NCI-H1417 (cell line): ENCODE data around the gene CLDN15.
"Not testable (repeated sequence)": the region's sequence is repeated elsewhere in the genome, so short reads cannot be mapped to it uniquely, and the experiment has no call there.

ENCODE experiments used
- DNase-seq, 3 experiments: peaks; one replicate each; lab custom pipeline; 2025; lab: John Stamatoyannopoulos, UW

Gene CLDN15

DNA sequence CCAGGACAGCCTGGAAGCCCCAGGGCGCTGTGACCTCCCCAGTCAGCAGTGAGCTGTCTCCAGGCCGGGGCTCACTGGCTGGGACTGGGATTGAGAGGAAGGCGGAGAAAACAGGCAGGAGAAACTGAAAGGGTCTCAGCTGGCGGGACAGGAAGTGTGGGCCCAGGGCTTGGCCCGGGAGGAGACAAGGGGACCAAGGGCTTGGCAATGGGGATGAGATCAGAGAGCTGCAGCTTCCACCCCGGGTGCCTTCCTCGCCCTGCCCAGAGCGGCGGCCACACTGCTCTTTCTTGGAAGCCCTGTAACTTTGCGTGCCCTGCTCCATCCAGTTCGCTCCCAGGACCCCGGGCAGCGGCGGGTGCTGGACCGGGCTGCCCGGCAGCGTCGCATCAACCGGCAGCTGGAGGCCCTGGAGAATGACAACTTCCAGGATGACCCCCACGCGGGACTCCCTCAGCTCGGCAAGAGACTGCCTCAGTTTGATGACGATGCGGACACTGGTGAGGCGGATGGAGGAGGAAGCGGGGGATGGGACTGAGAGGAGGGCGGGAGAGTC lies 15.2 kb downstream of the CLDN15 start:
- DNase-seq: no peak

DNA sequence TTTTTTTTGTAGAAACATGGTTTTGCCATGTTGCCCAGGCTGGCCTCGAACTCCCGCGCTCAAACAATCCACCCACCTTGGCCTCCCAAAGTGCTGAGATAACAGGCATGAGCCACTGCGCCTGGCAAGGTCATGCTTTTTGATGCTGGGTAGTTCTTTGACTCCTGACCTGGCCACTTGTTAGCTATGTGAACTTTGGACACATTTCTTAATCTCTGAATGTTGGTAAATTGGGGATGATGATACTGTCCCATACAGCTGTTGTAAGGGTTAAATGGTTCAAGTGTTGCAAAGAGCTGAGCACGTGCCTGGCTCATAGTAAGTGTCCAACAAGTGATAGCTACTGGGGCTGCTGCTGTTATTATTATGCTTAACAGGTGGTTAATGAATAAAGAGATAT lies 17.3 kb downstream of the CLDN15 start:
- DNase-seq: no peak

DNA sequence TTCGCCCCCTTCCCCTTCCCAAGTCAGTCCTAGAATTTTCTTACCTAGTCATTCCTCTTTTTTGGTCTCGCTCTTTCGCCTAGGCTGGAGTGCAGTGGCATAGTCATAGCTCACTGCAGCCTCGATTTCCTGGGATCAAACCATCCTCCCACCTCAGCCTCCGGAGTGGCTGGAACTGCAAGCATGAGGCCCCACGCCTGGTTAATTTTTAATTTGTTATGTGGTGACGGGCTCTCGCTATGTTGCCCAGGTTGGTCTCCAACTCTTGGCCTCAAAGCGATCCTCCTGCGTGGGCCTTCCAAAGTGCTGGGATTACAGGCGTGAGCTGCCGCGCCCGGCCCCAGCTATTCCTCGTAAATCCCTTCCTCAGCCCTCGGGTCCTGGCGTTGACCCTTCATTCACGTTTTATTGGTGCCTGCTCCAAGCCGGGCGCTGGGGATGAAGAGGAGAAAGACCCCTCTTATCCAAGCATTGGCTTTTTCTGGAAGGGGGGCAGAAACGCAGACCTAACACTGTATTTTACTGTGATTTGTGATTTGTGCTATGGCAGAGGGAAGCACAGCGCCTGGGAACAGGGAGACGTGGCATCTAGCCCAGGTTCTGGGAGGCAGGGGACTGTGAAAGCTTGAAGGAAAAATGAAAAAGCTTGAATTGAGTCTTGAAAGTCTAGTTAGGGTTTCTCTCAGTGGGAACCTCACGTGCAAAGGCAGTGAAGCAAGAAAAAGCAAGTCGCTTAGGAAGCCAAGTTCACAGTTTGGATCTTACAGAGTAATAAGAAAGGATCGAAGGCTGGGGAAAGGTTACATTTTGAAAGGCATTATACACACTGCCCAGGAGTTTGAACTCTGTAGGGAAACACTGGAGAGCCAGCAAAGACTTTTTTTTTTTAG lies 19.1 kb downstream of the CLDN15 start:
- no peak for DNase-seq

DNA sequence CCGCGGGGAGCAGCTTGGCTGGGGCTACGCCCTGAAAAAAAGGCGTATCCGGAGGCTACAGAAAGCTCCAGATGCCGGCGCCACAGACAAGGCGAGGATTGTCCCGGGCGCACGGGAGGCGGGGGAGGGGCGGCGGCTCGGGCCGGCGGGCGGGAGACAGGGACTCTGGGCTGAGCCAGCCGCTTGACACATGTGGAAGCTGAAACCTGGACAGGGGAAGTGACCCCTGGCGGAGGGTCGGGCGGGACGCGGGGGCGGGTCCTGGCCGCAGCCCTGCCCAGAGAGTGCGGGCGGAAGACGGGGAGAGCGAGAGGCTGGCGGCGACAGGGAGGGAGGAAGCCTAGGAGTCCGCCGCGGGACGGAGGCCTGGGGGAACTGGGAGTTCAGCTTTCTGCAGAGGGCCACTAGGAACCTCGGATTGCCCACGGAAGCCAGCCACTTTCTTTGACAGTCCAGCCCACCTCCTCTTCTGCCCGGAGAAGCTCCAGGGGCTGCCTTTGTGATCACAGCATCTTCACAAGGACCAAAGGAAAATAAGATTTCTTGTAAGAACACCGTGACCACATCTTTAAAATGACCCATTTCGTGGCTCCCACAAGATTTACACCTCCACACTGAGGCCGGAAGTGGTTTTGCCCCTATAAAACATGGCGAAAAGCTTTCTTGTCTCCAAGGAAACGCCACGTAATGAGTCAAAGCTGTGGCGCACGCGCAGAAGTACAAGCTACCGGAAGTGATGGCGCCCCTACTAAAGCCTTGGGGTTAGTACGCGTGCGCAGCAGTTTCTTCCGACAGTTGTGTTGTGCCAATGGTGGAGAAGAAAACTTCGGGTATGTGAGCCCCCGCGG lies 20.0 kb downstream of the CLDN15 start, which contains the start of the genes PLOD3 and ZNHIT1:
Gene PLOD3, minus strand, starts transcription at position 194 of the 848 bp plus-strand sequence. CDS start 307 bp downstream, outside the sequence.
Gene ZNHIT1, plus strand, starts transcription at position 778 of the 848 bp plus-strand sequence. Its CDS starts 31 bp downstream, at position 809.
- DNase-seq: peak; percentile 98 to 100 (median 100)

DNA sequence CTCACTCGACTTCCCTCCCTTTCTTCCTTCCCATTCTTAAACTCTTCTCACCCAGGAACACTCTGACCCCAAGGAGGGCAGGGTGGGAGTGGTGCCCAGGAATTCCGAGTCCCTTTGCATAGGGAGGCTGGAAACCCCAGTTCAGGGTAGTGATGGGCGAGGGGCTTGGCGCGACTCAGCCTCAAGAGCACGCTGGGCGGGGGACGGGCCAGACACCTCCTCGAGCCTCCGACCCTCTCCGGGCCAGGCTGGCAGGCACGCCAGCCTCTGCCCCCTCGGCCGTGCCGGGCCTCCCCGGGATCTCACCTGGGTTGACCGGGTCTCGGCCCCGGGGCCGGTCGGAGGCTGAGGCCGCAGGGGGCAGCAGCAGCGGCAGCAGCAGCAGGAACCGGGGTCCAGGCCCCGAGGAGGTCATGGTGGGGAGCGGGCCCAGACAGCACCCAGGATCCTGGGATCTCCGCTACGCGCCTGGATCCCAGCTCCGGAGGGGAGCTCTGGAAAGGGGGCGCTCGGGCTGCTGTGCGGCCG lies 20.7 kb downstream of the CLDN15 start:
- peak in 2 of 3 experiments; percentile 51 to 75 for DNase-seq

DNA sequence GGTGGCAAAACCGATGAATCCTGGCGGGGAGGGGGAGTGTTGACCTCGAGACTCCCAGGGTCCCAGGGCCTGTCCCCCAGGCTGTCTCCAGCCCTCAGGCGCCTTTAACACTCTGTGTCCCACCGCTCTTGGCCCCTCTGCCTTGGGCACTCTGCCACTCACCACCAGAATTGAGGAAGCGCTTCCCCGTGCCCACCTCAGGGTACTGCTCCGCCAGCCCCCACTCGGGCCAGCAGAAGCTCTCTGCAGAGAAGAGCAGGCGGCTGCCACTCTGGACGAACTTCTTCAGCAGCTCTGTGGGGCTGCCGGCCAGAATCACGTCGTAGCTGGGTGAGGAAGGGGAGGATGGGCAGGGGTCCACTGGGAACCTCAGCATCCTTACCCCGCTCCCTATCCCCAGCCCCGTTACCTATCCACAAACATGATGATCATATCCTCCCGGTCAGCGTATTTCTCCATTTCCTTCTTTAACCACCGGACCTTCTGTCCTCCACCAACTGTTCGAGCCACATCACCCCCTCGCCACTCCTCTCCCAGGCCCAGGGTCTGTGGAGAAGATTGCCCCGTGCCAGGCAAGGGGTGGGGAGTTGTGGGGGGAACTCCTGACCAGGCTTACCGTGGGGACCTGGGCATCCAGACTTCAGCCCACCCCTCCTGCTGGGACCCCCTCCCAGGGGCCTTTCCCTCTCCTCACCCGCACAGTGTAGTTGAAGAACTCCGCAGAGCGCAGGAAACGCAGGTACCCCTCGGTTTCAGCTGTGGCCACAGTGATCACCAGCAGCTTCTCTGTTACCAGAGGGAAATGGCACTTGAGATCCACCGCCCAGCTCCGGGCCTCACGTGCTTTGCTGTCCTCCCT lies 21.4 kb downstream of the CLDN15 start:
- no peak for DNase-seq

DNA sequence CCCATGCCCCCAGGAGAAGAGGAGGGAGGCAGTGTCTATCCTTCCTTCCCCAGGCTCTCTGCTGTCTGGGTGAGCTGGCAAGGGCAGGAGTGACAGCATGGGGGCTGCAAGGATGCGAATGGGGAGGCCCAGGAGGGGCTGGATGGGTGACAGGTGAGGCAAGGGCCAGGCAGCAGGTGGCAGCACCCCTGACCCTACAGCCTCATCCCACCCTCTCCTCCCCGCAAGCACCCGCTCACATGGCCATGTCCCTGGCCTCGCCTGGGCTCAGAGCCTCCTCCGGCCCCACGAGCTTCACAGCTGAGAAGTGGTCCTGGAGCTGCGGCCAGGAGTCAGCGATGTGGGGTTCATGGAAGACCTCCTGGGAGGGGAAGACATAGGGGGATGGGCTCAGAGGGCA lies 25.6 kb downstream of the CLDN15 start:
- DNase-seq: no peak

DNA sequence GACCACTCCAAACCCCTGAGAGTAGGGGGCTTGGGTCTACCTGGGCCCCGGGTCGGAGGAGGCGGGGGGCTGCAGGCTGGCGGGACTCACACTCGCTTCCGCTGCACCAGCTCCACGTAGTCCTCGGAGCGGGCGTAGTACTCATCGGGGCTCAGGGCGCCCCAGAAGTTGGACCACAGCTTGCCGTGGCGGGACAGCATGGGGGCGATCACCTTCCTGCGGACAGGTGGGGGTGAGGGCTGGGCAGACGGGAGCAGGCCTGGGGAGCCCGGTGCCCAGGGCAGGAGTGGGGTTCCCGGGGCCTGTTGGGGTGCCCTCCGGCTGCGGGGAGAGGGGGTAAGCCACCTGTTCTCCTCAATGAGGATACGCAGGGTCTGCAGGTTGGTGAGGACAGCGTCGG lies 26.1 kb downstream of the CLDN15 start:
- no peak for DNase-seq

DNA sequence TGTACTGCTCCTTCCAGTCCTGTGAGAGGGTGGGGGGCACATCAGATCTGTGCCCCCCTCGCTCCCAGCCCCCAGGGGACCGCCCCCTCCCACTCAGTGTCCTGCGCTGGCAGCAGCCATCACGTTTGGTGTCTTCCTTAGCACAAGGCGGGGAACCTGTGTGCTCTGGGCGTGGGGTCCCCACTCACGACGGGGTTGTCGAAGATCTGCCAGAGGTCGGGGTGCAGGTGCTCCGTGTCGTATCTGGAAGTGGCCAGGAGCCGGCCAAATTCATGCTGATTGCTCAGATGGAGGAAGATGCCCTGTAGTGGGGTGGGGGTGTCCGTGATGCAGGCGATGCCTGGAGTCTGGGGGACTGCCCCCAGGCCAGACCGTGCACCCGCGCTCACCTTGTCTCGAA lies 27.5 kb downstream of the CLDN15 start:
- DNase-seq: no peak

DNA sequence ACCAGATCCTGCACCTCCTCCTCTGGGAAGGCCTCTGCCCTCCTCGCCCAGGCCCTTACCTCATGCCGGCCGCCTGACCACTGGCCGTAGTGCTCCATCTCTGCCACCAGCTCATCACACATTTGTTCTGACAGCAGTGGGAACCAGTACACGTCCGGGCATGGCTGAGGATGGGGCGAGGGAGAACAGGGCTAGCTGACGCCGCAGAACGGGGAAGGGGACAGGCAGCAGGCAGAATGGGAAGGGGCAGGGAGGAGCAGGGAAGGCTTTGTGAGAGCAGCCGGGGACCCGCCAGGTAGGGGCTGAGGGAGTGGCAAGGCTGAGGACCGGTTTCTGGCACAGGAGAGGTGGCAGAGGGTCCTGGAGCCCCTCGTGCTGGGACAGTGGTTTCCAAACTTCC lies 28.8 kb downstream of the CLDN15 start:
- DNase-seq: no peak

DNA sequence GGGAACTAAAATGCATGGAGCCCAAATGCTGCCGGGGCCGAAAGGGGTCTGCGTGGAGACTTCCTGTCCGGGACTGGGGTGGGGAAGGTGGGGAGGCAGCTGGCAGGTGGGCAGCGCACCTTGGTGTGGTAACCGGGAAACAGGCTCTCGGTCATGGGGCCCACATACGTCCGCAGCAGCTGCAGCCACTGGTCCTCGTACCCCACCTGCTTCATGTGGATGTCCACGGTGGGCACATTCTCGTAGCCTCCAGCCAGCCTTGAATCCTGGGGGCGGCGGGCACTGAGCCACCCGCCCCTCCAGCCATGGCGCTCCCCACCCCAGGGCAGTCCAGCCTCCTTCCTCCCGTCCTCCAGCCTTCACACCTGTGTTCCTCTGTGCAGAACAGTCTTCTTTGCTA lies 30.1 kb downstream of the CLDN15 start:
- DNase-seq: no peak

DNA sequence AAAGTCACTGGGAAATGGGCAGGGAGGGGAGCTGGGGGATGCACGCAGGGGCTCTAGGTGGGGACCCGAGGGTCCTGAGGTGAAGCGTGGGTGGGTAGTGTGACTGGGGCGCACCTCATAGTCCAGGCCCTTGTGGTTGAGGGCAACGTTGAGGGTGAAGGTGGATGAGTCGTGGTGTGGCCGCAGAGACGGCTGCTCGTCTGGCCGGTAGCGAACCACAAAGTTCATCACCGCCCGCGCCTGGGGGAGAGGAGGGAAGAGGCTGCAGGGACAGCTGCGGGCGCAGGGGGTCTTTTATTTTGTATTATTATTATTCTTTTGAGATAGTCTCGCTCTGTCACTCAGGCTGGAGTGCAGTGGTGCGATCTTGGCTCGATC lies 30.9 kb downstream of the CLDN15 start:
- no peak for DNase-seq

DNA sequence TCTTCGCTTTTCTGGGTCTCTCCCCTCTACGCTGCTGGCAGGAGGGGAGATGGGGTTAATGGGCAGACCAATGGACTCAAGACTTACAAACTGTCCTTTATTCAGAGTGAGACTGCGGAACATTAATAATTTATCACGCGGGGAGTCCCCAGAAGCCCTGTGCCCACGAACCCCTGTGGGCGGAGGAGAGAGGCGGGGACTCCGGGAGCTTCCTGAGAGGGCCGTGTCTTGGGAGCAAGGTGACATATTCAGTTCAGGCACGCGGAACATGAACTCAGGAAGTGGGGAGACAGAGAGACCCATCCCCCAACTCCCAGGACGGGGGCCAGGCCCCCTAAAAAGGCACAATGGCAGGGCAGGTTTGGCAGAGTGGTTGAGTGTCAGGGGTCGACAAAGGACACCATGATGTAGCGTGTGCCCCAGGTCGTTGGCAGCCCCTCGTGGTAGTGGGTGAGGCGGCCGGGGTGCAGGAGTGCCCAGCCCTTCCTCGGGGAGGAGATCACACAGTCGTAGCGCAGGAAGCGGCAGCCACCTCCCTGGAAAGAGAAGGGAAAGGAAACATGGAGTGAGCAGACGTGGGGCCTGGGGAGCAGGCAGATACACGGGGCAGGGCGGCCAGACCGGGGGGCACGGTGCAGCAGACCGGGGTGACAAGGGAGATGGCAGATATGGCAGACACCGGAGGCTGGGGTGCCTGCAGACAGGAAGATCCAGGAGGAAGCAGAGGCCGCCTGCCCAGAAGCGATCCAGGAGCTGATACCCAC lies 31.5 kb downstream of the CLDN15 start:
- DNase-seq: no peak

DNA sequence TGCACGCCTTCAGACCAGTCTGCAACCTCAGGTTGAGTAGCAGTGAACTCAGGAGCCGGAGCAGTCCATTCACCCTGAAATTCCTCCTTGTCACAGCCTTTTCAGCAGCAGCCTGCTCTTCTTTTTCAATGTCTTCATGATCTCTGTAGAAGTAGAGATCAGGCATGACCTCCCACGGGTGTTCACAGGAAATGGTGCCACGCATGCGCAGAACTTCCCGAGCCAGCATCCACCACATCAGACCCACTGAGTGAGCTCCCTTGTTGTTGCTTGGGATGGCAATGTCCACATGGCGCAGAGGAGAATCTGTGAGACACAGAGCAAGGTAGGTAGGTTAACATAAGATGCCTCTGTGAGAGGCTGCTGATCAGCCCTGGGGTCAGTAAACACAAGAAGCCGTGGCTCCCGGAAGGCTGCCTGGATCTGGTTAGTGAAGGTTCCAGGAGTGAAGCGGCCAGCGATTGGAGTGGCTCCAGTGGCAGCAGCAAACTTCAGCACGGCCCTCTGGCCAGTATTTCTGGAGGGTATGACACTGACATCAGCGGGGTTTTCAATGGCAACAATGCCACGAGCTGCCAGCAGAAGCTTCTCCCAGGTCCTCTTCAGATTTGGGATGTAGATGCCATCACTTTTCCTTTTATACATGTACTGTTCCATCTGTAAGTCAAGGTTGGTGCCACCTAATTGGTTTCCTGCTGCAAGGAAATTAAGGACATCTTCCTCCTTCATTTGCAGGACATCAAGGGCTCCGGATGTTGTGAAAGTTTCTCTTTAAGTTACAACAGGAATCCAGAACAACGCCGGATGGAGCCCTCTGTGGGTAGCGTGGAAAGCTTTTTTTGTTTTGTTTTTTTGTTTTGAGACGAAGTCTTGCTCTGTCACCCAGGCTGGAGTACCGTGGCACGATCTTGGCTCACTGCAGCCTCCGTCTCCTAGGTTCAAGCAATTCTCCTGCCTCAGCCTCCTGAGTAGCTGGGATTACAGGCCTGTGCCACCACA lies 33.6 kb downstream of the CLDN15 start:
- not testable (repeated sequence) for DNase-seq

DNA sequence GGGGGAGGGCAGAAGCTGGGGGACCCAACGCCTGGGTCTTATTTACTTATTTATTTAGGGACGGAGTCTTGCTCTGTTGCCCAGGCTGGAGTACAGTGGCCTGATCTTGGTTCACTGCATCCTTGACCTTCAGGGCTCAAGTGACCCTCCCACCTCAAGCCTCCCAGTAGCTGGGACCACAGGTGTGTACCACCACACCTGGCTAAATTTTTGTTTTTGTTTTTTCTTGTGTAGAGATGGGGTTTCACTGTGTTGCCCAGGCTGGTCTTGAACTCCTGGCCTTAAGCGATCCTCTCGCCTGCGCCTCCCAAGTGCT lies 35.0 kb downstream of the CLDN15 start:
- DNase-seq: no peak

DNA sequence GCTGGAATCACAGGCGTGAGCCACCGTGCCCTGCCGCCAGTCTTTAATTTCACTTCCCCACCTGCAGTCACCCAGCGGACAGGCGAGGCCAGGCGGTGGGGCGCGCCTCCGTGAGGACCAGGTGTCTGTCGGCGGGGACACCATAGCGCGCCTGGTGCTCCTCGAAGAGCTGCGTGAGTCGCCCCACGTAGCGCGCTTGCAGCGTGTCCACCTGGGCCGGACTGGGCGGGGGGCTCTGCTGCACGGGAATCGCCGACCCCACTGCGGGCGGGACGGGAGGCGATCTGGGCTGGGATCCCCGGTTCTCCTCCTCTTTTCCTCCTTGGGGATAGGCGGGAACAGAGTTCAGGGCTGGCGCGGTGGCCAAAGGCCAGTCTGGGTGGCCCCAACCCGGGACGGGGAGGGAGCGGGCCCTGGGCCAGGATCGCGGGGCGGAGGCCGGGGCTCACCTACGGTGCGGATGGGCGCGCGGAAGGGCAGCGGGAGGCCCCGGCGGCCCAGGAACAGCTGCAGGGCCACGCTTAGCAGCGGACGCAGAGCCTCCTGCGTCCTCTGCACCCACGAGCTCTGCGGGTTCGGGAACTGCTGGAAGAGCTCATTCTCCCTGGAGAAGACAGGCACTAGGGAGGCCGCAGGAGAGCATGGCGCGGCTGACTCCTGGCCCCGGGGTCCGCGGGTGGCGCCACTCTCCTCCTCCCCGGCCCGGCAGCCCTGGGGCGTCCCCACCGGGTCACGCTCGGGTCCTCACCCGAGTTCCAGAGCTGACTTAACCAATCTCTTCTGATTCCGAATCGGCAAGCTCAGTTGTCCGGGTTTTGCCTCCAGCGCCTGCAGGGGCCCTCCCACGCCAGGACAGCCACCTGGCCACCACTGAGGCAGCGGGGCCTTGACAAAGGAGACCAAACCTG lies 35.7 kb downstream of the CLDN15 start:
- DNase-seq: peak in 1 of 3 experiments; percentile 10

DNA sequence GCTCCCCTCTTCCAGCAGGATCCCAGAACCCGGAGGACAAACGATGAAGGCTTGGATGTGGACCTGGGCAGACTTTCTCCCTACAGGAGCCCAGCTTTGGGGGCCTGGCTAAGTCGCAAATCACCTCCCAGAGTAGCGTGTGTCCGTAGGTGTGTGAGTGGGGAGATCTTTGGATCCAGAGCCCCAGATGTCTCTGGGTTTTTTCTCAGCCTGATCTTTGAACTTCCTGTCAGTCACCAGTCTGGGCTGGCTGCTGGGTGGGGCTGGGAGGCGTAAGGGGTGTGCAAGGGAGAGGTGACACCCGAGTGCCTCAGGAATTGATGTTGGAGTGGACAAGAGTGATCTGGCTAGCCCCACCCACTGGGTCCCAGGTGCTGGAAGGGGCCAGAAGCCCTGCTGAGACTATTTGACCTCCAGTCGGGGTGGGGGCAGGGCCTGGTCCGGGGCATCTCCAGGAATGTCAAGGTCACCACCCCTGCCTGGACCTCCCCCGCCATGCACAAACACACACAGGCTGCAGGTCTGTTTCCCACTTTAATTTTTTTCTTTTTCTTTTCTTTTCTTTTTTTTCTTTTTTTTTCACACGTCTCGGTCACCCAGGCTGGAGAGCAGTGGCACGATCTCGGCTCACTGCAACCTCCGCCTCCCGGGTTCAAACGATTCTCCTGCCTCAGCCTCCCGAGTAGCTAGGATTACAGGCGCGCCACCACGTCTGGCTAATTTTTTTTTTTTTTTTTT lies 36.6 kb downstream of the CLDN15 start, which contains the start of gene MOGAT3:
Gene MOGAT3, minus strand, starts transcription at position 175 of the 738 bp plus-strand sequence. CDS start 182 bp downstream, outside the sequence.
- no peak for DNase-seq

DNA sequence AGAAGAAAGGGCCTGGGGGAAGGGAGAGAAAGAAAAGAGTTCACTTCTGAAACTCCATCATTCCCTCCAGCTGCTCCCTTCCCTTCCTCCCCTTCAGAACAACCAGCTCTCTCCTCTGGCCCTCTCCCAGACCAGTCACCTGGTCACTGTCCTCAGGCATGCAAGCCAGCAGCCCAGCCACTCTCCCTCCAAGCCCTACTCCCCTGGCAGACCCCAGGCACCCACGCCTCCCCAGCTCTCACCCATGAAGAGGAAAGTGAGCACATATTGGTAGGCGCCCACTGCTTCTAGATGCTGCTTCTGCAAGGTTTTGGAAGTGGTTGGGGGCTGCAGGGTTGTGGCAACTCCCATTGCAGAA lies 37.1 kb downstream of the CLDN15 start:
- DNase-seq: no peak
